Upper lobe of right lung (tissue), 1 donor: ENCODE results near the gene STAT3. TPM values are rescaled to one million over a fixed set of nuclear protein-coding genes. Genes with fewer than 3 reads are reported as not detected.
"Not testable (repeated sequence)": the region's sequence is repeated elsewhere in the genome, so short reads cannot be mapped to it uniquely, and the experiment has no call there.

ENCODE experiments used
- ATAC-seq: fragments of 200-7000 bp; cut with Tn5 transposase; one replicate; pipeline ENCODE4 v1.9.1; 2020; ENCODE audit warnings: mild to moderate bottlenecking, moderate library complexity
- DNase-seq: peaks from one replicate; pipeline ENCODE4 v3.0.0-alpha.2; 2020
- H3K27ac ChIP-seq: fragments of 200-600 bp; one replicate; pipeline ENCODE4 v1.8.0; 2022
- H3K27me3 ChIP-seq: fragments of 200-600 bp; one replicate; pipeline ENCODE4 v1.8.0; 2022; ENCODE audit warnings: mild to moderate bottlenecking
- H3K36me3 ChIP-seq: fragments of 200-600 bp; one replicate; pipeline ENCODE4 v1.8.0; 2022
- H3K4me1 ChIP-seq: fragments of 200-600 bp; one replicate; pipeline ENCODE4 v1.8.0; 2022
- H3K4me3 ChIP-seq: fragments of 200-600 bp; one replicate; pipeline ENCODE4 v1.8.0; 2022; ENCODE audit warnings: mild to moderate bottlenecking
- H3K9me3 ChIP-seq: fragments of 200-600 bp; one replicate; pipeline ENCODE4 v1.8.0; 2022
- intact Hi-C: fragments of 100-400 bp; cut with DNase I; formaldehyde crosslinking; loops from one replicate; pipeline ENCODE4 v1.11.0; 2022
- total RNA-seq: library from RNA; stranded (reverse); fragmentation: NEBNext Ultra II Directional; extraction: Animal tissue kit (Norgen Biotek cat#: 25700); gene quantifications from one replicate; pipeline ENCODE4 v1.2.1, GENCODE V29; 2021
- TF ChIP-seq, protein P1 (sequence below): fragments of 200-600 bp; IDR thresholded peaks from one replicate; pipeline ENCODE4 v1.8.0; 2022; ENCODE audit warnings: antibody characterized with exemption
- donor health status: DM: no; HTN: yes; CAD: no; lungs with severe emphysema.

STAT3 gene
- total RNA-seq, 1 donor from 2014 or later, result 309 TPM

DNA sequence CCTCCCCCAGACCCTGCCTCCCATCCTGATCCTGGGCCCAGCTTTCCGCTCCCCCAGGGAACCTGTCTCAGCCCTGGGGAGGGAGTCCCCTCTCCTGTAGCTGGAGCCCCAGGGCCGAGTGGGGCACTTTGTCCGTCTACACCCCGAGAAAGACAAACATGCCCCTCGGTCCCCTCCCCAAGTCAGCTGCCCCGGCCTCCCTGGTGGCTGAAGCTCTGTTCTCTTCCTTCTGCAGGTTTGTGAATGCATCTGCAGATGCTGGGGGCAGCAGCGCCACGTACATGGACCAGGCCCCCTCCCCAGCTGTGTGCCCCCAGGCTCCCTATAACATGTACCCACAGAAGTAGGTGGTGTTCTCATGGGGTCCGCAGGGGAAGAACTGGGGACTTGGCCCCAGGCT is 79.1 kb downstream of the STAT3 start:
- Histone ChIP-seq H3K27ac (no peak overlapping the region), H3K4me1 (peaks cover 24% of the 10 kb centered on the region), H3K27me3 (no peaks in the 10 kb centered on the region), H3K9me3 (no peaks in the 10 kb centered on the region), H3K4me3 (no peak overlapping the region), H3K36me3 (peaks cover 73% of the 10 kb centered on the region)
- TF ChIP-seq, protein P1, sequence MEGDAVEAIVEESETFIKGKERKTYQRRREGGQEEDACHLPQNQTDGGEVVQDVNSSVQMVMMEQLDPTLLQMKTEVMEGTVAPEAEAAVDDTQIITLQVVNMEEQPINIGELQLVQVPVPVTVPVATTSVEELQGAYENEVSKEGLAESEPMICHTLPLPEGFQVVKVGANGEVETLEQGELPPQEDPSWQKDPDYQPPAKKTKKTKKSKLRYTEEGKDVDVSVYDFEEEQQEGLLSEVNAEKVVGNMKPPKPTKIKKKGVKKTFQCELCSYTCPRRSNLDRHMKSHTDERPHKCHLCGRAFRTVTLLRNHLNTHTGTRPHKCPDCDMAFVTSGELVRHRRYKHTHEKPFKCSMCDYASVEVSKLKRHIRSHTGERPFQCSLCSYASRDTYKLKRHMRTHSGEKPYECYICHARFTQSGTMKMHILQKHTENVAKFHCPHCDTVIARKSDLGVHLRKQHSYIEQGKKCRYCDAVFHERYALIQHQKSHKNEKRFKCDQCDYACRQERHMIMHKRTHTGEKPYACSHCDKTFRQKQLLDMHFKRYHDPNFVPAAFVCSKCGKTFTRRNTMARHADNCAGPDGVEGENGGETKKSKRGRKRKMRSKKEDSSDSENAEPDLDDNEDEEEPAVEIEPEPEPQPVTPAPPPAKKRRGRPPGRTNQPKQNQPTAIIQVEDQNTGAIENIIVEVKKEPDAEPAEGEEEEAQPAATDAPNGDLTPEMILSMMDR, result no peak
- no peak for DNase-seq
- no peak for ATAC-seq
- intact Hi-C loops, result loop anchor here (10.0 kb wide), 1 partner anchor 206 kb away; no protein-coding TSS in a partner anchor

DNA sequence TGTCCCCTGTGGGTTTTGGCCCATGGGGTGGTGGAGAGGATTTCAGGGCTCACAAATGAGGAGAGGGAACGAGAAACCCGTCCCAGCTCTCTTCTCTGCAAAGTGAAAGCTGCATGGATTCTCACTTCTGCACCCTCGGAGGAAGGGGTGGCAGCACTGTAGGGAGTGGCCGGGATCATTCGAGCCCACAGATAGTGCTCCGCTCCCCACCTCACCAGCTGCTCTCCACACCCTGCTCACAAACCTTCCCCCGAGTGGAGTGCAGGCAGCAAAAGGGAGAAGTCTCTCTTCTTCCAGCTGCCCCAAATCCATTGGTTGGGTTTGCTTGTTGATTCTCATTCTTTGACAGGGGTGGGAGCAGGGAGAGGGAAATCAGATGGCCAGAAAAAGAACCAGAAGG is 79.8 kb downstream of the STAT3 start:
- H3K4me3 ChIP-seq, result no peak overlapping the region
- no peak for ATAC-seq
- TF ChIP-seq, protein P1, result no peak
- H3K36me3 ChIP-seq, result peaks cover 69% of the 10 kb centered on the region
- H3K27me3 ChIP-seq, result no peaks in the 10 kb centered on the region
- intact Hi-C loops, result loop anchor here (10.0 kb wide), 1 partner anchor 206 kb away; no protein-coding TSS in a partner anchor
- H3K27ac ChIP-seq, result no peak overlapping the region
- DNase-seq, result no peak
- H3K9me3 ChIP-seq, result no peaks in the 10 kb centered on the region
- peaks cover 24% of the 10 kb centered on the region for H3K4me1 ChIP-seq

DNA sequence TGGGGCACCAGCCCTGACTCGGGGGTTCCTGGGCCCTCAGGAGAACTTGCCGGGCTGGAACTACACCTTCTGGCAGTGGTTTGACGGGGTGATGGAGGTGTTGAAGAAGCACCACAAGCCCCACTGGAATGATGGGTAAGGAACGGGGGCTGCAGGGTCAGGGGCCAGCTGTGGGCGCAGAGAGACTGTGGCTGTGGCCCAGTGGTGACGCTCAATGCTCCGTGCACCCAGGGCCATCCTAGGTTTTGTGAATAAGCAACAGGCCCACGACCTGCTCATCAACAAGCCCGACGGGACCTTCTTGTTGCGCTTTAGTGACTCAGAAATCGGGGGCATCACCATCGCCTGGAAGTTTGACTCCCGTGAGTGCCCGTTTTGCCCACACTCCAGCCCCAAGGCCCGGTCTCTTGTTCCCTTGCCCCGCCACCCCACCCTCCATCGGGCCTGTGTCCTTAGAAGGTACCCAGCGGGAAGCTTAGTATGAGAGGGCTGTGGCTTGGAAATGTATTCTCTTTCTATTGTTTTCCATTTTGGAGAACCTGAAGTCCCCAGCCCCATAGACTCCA is 80.8 kb downstream of the STAT3 start:
- TF ChIP-seq, protein P1, result no peak
- Histone ChIP-seq H3K27me3 (no peaks in the 10 kb centered on the region), H3K9me3 (no peaks in the 10 kb centered on the region), H3K36me3 (peaks cover 76% of the 10 kb centered on the region), H3K4me3 (no peak overlapping the region), H3K27ac (no peak overlapping the region), H3K4me1 (peaks cover 18% of the 10 kb centered on the region)
- intact Hi-C loops, result loop anchor here (10.0 kb wide), 1 partner anchor 207 kb away; no protein-coding TSS in a partner anchor
- DNase-seq (no peak), ATAC-seq (no peak)

DNA sequence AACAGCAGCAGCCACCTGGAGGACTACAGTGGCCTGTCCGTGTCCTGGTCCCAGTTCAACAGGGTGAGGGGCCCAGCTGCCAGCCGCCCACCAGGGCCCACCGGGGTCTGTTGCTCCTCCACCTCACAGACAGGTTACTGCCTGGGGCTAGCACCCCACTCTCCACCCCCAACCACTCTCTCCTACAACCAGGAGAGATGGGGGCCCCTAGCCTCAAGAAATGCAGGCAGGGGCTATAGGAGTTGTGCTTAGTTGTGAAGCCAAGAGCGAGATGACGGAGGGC is 81.9 kb downstream of the STAT3 start:
- ATAC-seq, result no peak

DNA sequence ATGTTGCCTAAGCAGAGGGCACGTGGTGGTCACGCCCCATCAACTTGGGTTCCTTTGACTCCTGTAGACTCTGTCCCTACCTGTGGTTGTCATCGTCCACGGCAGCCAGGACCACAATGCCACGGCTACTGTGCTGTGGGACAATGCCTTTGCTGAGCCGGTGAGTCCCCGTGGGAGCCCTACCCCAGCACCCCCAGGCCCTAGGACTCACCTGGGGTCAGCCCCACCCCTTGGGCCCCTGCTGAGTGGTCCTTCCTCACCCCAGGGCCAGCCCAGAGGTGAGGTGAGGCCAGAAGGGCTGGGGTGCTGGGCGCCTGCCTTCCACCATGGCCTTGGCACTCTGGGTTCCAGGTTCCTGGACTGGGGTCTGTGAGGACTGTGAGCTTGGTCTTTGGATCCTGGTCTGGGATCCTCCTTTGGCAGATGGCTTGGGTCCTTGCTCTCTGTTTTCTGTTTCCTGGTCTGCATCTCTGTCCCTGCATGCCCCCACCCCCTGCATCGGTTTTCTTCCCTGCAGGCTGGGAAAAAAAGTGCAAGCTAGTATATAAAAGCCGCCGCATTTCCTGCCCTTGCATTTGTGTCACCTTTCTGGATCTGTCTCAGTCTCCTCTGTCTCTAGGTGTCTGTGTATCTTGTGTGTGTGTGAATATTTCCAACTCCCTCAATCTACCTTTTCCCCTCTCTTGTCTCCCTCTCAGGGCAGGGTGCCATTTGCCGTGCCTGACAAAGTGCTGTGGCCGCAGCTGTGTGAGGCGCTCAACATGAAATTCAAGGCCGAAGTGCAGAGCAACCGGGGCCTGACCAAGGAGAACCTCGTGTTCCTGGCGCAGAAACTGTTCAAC is 82.5 kb downstream of the STAT3 start:
- TF ChIP-seq, protein P1, result no peak
- Histone ChIP-seq H3K9me3 (no peaks in the 10 kb centered on the region), H3K36me3 (peaks cover 91% of the 10 kb centered on the region), H3K27me3 (no peaks in the 10 kb centered on the region), H3K27ac (no peak overlapping the region), H3K4me3 (no peak overlapping the region), H3K4me1 (peaks cover under 1% of the 10 kb centered on the region)
- no peak for ATAC-seq
- intact Hi-C loops, result loop anchor here (10.0 kb wide), 1 partner anchor 209 kb away; no protein-coding TSS in a partner anchor
- no peak for DNase-seq

More for the DNA sequence above, 81.9 kb downstream of the STAT3 start:
- Histone ChIP-seq H3K9me3 (no peaks in the 10 kb centered on the region), H3K4me1 (peaks cover 7% of the 10 kb centered on the region), H3K36me3 (peaks cover 87% of the 10 kb centered on the region), H3K27ac (no peak overlapping the region), H3K27me3 (no peaks in the 10 kb centered on the region), H3K4me3 (no peak overlapping the region)
- intact Hi-C loops, result loop anchor here (10.0 kb wide), 1 partner anchor 208 kb away; no protein-coding TSS in a partner anchor
- TF ChIP-seq, protein P1, result no peak
- no peak for DNase-seq

DNA sequence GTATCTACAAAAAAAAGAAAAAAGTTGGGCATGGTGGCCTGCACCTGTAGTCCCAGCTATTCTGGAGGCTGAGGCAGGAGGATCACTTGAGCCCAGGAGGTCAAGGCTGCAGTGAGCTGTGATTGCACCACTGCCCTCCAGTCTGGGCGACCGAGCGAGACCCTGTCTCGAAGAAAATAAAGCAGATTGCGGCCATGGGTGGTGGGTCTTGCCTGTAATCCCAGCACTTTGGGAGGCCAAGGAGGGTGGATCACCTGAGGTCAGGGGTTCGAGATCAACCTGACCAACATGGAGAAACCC is 83.3 kb downstream of the STAT3 start:
- ATAC-seq, result not testable (repeated sequence)
- H3K36me3 ChIP-seq, result peaks cover 85% of the 10 kb centered on the region
- intact Hi-C loops, result loop anchor here (10.0 kb wide), 1 partner anchor 210 kb away; no protein-coding TSS in a partner anchor

More for the DNA sequence above, 83.3 kb downstream of the STAT3 start:
- H3K27ac ChIP-seq, H3K27me3 ChIP-seq, H3K4me1 ChIP-seq, DNase-seq, H3K9me3 ChIP-seq, H3K4me3 ChIP-seq: not testable (repeated sequence)
